H1 (cell line): ENCODE measurements around the gene SGCG. TPM values are rescaled to one million over a fixed set of nuclear protein-coding genes. Genes with fewer than 3 reads are reported as not detected.

ENCODE experiments used
- CHD2 ChIP-seq: IDR thresholded peaks from 2 replicates; pipeline ENCODE4 v1.6.1; 2012; ENCODE audit warnings: low read length, improper control_type of control experiment
- CHD7 ChIP-seq: fragments of 300-600 bp; sonication (generic); IDR thresholded peaks from 2 replicates; pipeline ENCODE4 v1.7.1; 2012; ENCODE audit warnings: low read length, moderate library complexity, mild to moderate bottlenecking, inconsistent platforms; ENCODE audit not compliant: insufficient replicate concordance
- JUN ChIP-seq: IDR thresholded peaks from 2 replicates; pipeline ENCODE4 v1.6.1; 2011; ENCODE audit warnings: low read depth, mild to moderate bottlenecking, improper control_type of control experiment, low read length
- polyA plus RNA-seq, 7 experiments: library from polyadenylated mRNA; depleted of rRNA in 3 of 7; stranded (reverse) in 5 of 7; unstranded in 2 of 7; fragments of >200 nt in 5 of 7; fragments of 200-250 nt in 2 of 7; gene quantifications; 1 replicate in 5 of 7; 2 replicates in 1 of 7; 4 replicates in 1 of 7; pipeline versions ENCODE4 v1.2.1 to v1.2.3, GENCODE V29; 2011 to 2013; ENCODE audit warnings: missing spikeins in 2 of 7, mixed read lengths in 2 of 7
- total RNA-seq: library from RNA; stranded (reverse); fragmentation: NEBNext Ultra II Directional; extraction: Animal tissue kit (Norgen Biotek cat#: 25700); gene quantifications from 2 replicates; pipeline ENCODE4 v1.2.1, GENCODE V29; 2021

Gene SGCG
- total and polyA plus RNA-seq, 2 of the 8 experiments (the other 6 are each of a cell fraction or from before 2014, with no cell fraction given), result 0.05 TPM; not detected in 1

DNA sequence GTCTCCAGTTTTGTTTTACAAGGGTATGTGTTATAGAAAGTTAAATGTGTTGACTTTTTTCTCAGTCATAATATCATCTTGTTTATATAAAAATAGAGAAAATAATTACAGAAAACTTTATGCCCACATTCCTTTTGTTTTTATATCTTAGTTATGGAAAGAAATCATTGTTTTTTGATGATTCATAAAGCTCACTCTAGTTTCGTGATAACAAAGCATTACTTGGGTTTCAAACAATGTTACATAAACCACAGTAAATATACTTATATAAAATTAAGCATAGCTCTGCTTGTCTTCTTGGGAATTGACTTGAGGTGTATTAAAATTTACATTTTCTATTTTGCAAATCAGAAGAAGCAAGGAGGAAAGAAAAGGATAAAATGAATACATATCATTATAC, 111.8 kb downstream of the SGCG start (continued):
- TF ChIP-seq CHD7 (no peak), JUN (no peak), CHD2 (no peak)
